Fibroblast of mammary gland (primary cell): ENCODE data around the gene CPSF4.

ENCODE experiments used
- DNase-seq: peaks from one replicate; pipeline ENCODE4 v3.0.0-alpha.2; 2010; ENCODE audit warnings: low read depth
- H3K4me3 ChIP-seq: 2 replicates; pipeline ENCODE4 v1.5.1; 2011; ENCODE audit warnings: low read depth, mild to moderate bottlenecking, low read length, moderate library complexity; ENCODE audit not compliant: control insufficient read depth
- CTCF ChIP-seq: conservative IDR thresholded peaks from 2 replicates; pipeline ENCODE4 v1.5.1; 2011; ENCODE audit warnings: low read depth, low read length, inconsistent platforms; ENCODE audit not compliant: control insufficient read depth, insufficient read depth

Gene CPSF4

DNA sequence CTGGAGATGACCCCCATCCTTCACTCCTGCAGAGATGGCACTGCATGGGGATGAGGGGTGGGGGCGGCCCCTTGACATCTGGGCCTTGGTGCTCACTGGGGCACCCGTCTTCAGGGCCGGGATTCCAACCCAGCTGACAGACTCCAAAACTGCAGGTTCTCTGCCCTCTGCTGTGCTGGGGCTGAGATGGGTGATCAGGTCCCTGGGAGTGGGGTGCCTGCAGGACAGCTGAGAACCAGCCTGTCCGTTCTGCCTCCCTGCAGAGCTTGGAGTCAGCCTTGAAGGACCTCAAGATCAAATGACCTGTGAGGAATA lies 44.6 kb upstream of the CPSF4 start:
- no peak for TF ChIP-seq CTCF
- no peak overlapping the region for H3K4me3 ChIP-seq
- no peak for DNase-seq

GRCh38 chr7:99395616-99396327 lies 43.0 kb upstream of the CPSF4 start:
- H3K4me3 ChIP-seq = no peak overlapping the region
- no peak for DNase-seq
- no peak for TF ChIP-seq CTCF

DNA sequence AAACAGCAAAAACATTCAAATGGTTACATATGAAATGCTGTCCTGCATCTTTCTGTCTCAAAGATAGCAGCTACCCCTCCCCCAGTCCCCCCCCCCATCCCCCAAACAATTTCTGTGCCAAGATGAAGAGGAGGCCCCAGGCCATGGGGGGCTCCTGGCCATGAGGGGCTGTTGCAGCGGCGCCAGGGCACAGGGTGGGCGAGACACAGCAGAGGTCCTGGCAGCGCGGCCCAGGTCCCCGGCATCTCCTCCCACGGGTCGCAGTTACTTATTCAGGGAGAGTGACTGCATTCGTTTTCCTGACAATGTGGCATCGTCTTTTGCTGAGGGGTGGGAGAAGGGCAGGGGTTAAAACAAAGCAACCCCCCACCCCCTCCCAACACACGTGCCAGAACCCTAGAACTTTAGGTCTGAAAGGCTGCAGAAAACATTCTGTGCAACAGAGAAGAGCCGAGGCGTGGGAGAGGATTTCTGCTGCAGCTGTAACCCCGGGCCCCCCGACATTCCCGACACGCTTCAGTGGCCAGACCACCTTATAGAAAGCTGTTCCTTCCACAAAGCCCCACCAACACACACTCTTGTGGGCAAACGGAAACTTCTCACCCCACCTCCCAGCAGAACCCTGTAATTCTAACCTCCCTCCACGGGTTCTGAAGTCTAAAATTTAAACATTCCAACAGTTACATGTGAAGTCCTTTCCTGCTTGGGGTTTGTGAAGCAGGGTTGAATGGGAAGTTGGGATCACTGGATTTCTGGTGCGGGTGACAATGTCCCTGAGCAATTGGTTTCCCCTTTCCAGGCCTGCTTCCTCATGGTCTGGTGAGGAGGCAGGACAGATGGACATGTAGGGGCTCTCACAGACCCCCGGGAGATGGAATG lies 42.1 kb upstream of the CPSF4 start:
- DNase-seq = no peak
- H3K4me3 ChIP-seq = no peak overlapping the region
- no peak for TF ChIP-seq CTCF

GRCh38 chr7:99397297-99397983 lies 41.3 kb upstream of the CPSF4 start:
- H3K4me3 ChIP-seq = no peak overlapping the region
- no peak for DNase-seq
- TF ChIP-seq CTCF = no peak

- TF ChIP-seq CTCF = no peak
- no peak for DNase-seq
- no peak overlapping the region for H3K4me3 ChIP-seq
These were observed 39.8 kb upstream of the CPSF4 start for GRCh38 chr7:99398891-99399445.

DNA sequence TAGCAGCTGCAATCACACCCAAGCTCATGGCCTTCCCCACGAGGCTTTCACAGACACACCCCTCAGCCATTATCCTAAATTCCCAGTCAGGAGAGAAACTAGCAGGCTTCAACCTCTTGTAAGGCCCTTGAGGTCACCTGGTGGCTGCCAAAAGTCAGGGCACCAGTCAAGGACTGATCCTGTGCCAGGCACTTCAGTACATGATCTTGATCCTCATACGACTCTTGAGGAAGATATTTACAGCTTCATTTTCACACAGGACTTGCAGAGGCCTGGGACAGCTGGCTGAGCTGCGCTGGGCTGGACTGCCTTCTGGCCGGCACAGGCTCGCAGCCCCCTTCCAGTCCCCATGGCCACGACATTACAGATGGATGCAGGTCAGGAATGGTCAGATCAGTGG lies 39.1 kb upstream of the CPSF4 start:
- no peak for TF ChIP-seq CTCF
- no peak for DNase-seq
- H3K4me3 ChIP-seq = no peak overlapping the region
